HPDE6-E6E7 (cell line): ENCODE results near the gene CFAP61.
"Not testable (repeated sequence)": the region's sequence is repeated elsewhere in the genome, so short reads cannot be mapped to it uniquely, and the experiment has no call there.

Experiments
- DNase-seq: peaks from one replicate; pipeline ENCODE4 v3.0.0; 2011; ENCODE audit warnings: missing footprints; ENCODE audit errors: extremely low spot score

Gene CFAP61

DNA sequence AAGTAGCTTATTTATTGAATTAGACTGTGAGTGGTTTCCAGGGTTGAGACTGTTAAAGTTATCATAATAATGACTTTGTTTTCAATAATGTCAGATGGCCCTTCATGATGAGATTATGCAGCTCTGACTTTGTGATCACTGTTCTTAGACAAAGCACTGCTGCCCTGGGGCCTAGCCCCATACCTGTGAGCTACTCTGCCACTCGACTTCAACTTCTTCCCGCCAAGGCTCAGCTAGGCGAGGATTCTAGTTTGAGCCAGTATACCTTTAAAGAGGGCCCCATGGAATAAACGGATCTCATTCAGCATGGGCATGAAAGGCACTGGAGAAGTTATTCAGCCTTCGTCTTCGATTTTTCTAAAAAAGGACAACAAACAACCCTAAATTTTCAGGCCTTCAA is 270.6 kb downstream of the CFAP61 start:
- DNase-seq, result no peak

DNA sequence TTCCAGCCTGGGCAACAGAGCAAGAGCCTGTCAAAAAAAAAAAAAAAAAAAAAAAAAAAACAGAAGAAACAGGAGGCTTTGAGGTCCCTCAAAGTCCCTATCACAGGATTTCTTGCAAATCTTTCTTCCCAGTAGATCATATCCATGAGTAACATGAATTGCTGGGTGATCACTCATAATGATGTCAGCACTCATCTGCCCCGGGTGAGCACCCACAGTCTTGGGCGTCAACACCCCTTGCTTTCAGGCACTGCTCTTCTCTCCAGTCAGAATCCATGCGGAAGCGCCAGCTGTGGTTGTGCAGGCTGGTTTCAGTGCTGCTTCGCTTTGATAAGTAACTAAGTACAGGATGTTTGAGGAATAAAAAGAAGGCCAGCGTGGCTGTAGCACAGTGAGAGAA is 275.4 kb downstream of the CFAP61 start:
- no peak for DNase-seq

DNA sequence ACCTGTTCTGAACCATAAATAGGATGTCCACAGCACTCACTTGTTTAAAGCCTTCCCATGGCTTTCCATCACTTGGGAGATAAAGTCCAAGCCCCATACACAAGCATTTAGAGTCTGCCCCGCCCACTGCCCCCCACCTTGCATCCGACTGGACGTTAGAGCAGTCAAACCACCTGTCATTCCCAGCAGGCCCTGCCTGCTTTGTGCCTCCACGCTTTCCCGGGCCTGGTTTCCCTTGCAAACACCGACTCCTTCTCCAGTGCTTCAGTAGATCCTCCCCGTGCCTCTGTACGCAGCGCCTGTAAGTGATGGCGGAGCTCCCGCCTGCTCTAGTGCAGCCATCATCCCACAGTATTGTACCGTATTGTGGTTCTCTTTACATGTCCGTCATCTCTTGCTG is 277.2 kb downstream of the CFAP61 start:
- DNase-seq, result no peak

DNA sequence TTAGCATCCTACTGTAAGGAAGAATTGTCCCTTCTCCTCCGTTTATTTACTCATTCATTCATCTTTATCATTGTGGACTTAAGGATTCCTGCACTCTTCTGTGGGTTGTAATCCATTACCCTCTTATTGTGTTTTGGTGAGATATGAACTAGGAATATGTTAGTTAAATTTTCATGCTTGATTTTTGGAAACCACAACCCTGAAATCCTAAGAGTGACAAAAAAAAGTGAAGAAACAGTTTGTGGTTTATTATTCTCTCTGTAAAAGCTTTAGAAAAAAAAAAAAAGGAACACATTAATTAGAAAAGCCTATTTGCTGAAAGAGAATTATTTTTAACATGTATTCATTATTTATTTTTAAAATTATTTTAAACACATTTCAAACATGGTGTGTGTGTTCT is 278.8 kb downstream of the CFAP61 start:
- DNase-seq, result no peak

DNA sequence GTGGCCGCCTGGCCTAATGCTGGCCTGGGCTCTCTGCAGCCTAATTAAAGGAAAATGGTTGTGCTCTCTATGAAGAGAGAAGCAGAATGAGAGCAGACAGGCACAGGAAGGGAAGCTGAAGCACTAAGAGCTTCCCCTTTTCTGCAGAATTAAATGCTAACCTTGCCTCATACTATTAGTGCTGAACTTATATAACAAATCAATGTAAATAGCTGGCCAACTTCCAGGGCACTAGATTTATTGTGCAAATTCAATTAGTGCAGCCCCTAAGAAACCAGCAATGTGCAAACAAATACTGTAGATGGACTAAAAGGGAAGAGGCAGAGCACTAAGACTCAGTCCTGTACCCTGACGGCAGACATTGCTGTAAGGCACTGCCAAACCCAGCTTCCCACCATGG is 279.5 kb downstream of the CFAP61 start:
- no peak for DNase-seq

DNA sequence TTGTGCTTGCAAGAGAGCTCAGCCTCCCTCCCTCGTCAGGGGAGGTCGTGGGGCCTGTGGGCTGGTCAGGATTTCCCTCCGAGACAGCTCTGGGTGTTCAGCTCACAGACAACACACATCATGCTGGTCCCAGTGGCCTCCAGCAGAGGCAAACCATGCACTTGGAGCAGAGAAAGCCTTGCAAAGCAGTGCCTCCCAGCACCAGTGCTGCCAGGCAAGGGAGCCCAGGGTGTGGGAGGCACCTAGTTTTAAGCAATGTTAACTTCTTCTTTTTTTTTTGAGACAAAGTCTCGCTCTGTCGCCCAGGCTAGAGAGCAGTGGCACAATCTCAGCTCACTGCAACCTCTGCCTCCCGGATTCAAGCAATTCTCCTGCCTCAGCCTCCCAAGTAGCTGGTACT is 281.5 kb downstream of the CFAP61 start:
- no peak for DNase-seq

DNA sequence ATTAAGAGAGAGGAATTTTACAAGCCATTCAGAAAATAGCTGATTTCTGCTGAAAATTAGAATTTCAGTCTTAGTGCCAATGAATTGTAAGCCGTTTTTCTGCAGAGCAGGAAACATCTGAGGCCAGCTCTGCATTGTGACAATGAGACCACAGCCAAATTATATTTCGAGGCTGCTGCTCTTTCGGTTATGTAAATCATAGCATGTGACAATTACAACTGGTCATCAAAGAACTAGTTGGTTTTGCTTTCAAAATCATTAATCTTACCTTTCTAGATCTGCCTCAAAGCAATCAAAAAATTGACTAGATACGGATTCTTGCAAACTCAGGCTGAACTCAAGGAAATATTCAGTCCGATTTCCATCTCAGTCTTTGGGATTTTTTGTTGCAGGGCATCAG is 282.2 kb downstream of the CFAP61 start:
- DNase-seq, result no peak

DNA sequence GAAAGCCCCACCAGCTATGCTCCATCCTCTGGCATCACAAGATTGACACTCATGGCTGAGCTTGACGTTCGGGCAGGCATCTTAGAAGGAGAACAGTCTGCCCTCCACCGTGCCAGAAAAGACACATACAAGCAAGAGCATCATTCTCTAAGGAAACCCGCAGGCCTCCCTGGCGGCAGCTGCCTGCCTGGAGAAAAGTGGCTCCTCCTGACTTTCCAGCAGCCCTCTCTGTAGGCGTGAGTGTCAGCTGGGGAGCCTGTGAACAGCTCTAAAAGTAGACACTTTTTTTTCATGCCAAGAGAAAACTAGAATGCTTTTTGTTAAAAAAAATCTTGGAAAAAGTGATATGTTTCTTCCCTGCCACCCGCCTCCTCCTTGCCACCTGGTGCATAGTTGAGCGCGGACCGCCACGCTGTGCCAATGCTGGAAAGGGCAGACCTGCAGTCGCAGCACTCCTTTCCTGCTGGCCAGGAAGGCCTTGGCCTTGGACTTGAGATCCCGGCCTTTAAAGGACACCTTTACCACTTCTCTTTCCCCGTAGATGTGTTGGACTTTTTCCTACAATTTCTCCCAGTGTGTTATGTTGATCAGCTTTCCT is 285.9 kb downstream of the CFAP61 start:
- DNase-seq, result no peak

DNA sequence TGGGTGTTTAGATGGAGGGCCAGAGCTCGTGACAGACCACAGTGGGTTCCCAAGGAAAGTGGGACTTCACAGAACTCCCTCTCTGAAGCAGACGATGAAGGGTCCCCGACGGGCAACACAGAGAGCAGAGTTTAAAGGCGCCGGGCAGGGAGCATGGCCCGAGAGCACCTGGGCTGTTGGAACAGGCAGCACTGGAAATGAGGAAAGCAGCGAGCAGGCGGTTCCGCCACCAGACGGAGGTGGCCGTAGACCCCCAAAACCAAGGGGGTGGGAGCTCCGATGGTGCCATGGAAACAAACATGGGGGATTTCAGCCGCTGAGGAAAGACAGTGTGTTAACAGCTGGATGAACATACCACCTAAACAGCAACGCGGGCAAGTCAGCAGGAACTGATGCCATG is 288.1 kb downstream of the CFAP61 start:
- no peak for DNase-seq

DNA sequence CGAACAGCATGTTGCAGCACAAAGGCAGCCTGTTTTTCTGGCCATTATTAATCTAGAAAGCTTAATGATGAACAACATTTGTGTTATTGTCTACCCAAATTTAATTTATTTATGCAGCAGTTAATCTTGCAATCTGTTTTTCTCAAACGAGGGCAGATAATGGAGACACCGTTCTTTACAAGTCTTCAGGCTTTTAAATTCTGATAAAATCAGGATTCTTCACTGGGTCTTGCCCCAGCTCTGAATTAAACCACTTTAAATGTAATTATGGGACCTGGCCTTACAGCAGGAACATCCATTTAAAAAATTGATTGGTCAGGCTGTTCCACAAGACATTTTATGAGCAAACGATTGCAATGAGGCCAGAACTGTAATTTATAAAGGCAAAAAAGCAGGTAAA is 289.0 kb downstream of the CFAP61 start:
- DNase-seq, result no peak

DNA sequence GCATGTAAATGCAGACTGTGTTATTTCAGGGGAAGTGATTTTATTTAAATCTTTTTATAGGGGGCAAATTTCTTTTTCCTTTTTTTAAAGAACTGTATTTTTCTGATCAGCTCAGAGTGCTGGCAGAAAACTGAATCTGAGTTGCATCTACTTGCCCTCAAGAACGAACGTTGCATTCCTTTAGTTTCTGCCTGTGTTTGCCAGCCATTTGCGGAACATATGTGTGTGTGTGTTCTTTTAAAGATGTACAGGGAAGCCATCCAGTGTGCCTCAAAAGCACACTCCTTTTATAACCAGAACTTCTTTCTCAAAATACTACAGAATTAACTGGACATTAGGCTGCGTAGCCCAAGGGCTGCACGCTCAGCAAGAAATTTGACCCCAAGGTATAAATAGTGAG is 289.7 kb downstream of the CFAP61 start:
- DNase-seq, result no peak

DNA sequence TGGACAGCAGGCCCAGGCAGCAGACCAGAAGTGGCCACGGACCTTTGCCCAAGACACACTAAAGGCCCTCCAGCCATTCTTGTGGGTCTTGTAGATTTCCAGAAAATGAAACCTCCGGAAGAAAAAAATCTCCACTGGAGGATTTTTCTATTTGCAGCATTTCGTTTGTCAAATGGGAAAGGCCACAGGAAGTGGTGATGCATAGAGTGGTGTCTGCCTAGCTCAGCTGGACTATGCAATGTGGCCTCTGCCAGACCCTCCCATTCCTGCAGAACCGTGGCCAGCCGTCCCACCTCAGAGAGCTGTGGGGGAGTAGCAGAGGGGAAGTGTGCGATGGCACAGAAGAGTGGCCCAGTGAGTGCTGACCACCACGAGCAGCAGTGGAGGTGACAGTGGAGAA is 291.6 kb downstream of the CFAP61 start:
- DNase-seq, result no peak

DNA sequence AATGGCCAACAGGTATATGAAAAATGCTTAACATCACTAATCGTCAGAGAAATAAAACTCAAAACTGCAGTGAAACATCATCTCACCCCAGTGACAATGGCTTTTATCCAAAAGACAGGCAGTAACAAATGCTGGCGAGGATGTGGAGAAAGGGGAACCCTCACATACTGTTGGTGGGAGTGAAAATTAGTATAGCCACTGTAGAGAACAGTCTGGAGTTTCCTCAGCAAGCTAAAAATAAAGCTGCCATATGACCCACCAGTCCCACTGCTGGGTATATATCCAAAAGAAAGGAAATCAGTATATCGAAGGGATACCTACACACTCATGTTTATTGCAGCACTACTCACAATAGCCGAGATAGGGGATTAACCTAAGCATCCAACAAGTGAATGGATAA is 292.1 kb downstream of the CFAP61 start:
- DNase-seq, result no peak

DNA sequence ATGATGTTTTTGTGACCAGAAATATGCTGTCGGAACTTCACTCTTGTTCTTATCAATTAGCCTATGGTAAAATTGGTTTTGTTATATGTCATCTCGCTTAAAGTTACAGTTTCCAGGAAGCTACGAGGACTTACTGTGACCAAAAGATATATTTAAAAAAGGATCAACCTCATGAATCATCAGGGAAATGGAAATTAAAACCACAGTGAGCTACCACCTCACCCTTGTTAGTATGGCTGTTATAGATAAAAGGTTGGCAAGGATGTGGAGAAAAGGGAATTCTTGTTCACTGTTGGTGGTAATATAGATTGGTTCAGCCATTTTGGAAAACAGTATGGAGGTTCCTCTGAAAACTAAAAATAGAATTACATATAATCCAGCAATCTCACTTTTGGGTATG is 301.2 kb downstream of the CFAP61 start:
- DNase-seq, result no peak

DNA sequence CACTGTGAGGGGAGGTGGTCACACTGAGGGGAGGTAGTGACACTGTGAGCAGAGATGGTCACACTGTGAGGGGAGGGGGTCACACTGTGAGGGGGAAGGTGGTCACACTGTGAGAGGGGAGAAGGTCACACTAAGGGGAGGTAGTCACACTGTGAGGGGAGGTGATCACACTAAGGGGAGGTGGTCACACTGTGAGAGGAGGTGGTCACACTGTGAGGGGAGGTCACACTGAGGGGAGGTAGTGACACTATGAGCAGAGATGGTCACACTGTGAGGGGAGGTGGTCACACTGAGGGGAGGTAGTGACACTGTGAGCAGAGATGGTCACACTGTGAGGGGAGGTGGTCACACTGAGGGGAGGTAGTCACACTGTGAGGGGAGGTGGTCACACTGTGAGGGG is 303.2 kb downstream of the CFAP61 start:
- not testable (repeated sequence) for DNase-seq

DNA sequence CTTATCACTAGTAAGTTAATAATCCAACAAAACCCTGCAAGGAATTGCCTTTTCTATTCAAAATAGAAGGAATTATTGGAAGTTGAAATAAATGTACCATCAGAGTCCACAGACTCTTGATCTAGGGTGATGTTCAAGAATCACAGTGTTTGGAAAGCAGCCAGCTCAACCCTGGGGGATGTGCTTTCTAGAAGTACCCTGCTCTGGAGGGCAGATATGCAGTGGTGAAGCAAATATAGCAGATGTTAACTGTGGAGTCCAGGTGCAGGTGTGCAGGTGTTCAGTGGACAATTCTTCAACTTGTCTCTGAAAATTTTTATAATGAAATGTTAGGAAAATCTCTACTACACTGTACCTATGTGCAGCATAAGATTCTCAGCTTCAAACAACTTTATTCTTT is 306.5 kb downstream of the CFAP61 start:
- no peak for DNase-seq

DNA sequence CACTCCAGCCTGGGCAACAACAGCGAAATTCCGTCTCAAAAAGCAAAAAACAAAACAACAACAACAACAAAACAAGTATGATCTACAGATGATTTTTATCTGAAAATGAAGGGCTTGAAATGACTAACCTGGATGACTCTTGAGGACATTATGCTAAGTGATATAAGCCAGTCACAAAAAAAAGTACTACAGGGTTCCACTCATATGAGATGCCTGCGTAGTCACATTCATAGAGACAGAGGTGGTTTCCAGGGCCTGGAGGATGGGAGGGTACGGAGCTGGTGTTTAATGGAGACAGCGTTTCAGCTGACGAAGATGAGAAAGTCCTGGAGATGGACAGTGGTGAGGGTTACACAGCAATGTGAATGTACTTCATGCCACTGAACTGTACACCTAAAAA is 307.3 kb downstream of the CFAP61 start:
- no peak for DNase-seq

DNA sequence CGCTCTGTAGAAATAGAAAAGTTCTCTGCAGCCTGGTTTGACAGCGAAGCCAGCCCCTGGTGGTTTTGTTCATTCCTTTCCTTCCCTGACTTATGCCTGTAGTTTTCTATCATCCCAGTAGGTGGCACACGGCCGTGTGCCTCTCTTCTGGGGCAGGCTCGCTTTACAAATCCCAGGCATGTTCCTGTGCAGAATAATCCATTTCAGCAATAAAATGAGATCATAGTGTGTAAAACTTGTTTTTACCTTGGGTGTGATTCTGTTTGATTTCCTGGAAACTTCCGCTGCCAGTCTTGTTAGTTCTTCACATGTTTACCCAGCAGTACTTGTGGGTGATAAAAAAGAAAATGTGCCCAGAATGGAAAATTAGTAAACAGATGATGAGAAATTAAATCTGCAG is 308.1 kb downstream of the CFAP61 start:
- peak; percentile 66 for DNase-seq

DNA sequence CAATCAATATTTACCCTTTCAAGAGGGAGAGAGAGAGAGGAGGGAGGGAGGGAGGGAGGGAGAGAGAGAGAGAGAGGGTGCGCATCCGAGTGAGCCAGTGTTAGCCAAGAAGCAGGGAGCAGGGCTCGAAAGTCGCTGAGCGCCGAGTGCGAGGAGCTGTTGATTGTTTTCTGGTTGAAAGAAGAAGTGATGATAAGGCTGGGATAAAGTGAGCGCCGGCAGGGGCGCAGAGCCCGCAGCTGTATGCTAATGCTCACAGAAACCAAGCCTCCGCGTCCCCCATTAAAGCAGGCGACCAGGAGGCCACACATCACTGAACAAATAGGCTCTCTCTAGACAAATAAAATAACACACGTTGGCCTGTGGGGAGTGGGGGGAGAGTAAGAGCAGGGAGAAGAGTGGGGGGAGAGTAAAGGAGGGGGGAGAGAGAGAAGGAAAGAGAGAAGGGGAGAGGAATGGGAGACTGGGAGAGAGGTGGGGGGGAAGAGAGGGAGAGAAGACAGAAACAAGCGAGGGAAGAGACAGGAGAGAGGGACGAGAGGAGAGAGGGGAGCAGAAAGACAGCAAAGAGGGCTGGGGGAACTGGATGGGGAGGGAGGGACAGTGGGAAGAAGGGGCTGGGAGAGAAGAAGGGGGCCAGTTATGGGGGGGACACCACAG is 310.6 kb downstream of the CFAP61 start:
- no peak for DNase-seq

DNA sequence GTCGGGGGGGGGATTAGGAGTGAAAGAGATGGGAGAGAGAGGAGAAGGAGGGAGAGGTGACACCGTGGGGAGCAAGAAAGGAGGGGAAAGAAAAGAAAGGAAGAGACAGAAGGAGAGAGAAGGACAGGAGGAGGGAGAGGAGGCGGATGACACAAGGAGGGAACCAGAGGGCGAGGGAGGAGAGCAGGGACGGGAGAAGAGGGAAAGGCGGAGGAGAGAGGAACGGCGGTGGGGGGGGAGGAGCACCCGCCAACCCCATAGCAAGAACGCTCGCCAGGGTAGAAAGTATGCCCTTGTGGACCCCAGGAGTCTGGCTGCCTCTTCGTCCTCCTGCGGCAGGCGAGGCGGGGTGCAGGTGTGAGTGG is 311.1 kb downstream of the CFAP61 start:
- no peak for DNase-seq

DNA sequence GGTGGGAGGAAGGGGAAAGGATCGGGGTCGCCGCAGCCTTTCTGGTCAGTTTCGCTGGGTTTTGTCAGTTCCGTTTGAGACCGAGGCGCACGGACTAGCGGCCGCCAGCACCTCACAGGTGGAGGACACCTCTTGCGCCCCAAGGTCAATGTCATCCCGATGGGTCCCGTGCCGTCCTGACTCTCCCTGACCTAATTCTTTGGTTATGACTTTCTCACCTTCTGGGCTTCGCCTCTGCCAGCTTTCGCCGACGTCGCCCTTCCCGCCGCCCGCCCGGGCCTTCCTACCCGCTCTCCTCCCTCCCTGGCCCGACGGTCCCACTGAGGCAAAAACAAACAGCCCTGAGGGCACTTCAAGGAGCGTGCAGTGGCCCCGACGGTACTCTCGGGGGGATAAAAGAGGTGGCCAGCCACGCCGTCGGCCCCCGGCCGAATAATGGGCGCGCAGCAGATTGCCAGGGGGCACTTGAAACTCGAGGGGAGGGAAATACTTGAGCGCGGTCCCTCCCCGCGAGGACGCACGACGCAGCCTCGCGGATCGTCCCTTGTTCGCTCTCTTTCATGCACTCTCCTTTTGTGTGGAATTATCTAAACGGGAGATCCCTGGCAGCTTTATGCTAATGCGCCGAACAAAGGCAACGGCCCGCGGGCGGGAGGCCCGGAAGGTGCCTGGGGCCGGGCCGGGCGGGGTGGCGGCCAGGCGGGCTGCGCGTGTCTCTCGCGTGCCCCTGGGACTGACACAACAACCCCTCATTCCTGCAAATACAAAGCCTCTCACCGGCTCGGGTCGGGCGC is 311.7 kb downstream of the CFAP61 start:
- no peak for DNase-seq

DNA sequence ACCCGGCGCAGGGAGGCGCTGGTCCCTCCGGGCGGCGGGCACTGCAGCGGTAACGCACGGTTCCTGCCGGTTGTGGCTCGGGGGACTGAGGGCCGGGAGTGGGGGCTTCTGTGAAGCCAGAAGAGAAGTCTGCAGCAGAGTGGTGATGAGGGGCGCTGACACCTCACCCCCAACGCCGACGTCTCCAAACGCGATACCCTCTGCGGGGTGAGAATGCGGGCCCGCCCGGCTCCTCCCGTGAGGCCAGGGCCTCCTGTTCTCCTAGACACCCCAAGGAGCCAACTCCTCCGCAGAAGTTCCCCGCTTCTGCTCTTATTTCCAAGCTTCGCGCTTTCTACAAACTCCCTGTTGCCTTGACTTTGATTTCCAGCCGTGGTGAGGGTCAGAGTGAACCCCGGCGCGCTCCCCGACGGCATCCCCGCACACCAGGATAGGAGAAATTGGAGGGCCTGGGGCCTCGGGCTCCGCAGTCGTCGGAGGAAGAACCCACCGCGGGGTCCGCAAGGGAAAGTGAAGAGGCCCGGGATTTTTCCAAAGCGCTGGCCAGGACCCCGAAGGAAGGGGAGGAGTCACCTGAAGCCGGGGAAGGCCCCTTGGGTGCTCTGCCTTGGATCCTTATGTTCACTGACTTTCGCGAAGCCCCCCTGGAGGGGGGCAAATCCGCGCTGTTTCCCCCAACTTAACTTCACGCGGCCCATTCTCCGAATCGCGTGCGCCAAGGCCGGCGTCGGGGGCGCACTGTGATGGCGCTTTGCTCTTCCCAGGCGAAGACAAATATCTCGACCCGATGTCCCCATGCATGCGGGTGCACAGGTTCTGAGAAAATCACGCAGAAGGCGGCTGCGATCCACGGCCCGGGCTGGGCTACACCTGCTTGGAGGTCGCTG is 312.5 kb downstream of the CFAP61 start:
- DNase-seq, result no peak
